Activated CD4-positive, alpha-beta T cell treated with anti-CD3 and anti-CD28 coated beads for 24 hours (primary cell): ENCODE data around the gene ADAMTSL1.

Source experiments
- DNase-seq, 2 donors: peaks; one replicate each; pipeline ENCODE4 v3.0.0-alpha.2; 2020; ENCODE audit warnings: low read depth in 2 of 2

Gene ADAMTSL1

GRCh38 chr9:18467696-18468095, 6.3 kb upstream of the ADAMTSL1 start:
- DNase-seq, result no peak

GRCh38 chr9:18472435-18472834, 1.5 kb upstream of the ADAMTSL1 start:
- no peak for DNase-seq

GRCh38 chr9:18472841-18473251, 1.1 kb upstream of the ADAMTSL1 start:
- DNase-seq, result no peak

- no peak for DNase-seq
Observed at GRCh38 chr9:18474783-18475182, 830 bp downstream of the ADAMTSL1 start.

- DNase-seq, result no peak
Observed at GRCh38 chr9:18477121-18477660, 3.2 kb downstream of the ADAMTSL1 start.

GRCh38 chr9:18477719-18478118, 3.8 kb downstream of the ADAMTSL1 start:
- DNase-seq, result no peak

- DNase-seq, result no peak
Observed at GRCh38 chr9:18478501-18479361, 4.8 kb downstream of the ADAMTSL1 start.

- DNase-seq, result no peak
Observed at GRCh38 chr9:18479405-18479804, 5.5 kb downstream of the ADAMTSL1 start.

- no peak for DNase-seq
Observed at GRCh38 chr9:18480662-18481093, 6.7 kb downstream of the ADAMTSL1 start.

- DNase-seq, result no peak
Observed at GRCh38 chr9:18482371-18482770, 8.4 kb downstream of the ADAMTSL1 start.

GRCh38 chr9:18485714-18486113, 11.8 kb downstream of the ADAMTSL1 start:
- DNase-seq, result no peak

- no peak for DNase-seq
Observed at GRCh38 chr9:18487611-18488010, 13.7 kb downstream of the ADAMTSL1 start.

GRCh38 chr9:18488886-18489285, 14.9 kb downstream of the ADAMTSL1 start:
- no peak for DNase-seq

- no peak for DNase-seq
Observed at GRCh38 chr9:18489861-18490260, 15.9 kb downstream of the ADAMTSL1 start.

- DNase-seq, result no peak
Observed at GRCh38 chr9:18490641-18491370, 16.9 kb downstream of the ADAMTSL1 start.

- DNase-seq, result no peak
Observed at GRCh38 chr9:18492612-18493011, 18.7 kb downstream of the ADAMTSL1 start.

- DNase-seq, result no peak
Observed at GRCh38 chr9:18493451-18493993, 19.6 kb downstream of the ADAMTSL1 start.

- no peak for DNase-seq
Observed at GRCh38 chr9:18495065-18495464, 21.1 kb downstream of the ADAMTSL1 start.

- DNase-seq, result no peak
Observed at GRCh38 chr9:18496256-18497000, 22.5 kb downstream of the ADAMTSL1 start.

GRCh38 chr9:18499062-18499461, 25.1 kb downstream of the ADAMTSL1 start:
- no peak for DNase-seq

GRCh38 chr9:18499980-18500379, 26.0 kb downstream of the ADAMTSL1 start:
- no peak for DNase-seq

- no peak for DNase-seq
Observed at GRCh38 chr9:18500451-18500850, 26.5 kb downstream of the ADAMTSL1 start.
